Sigmoid colon (tissue), 4 donors: ENCODE measurements around the gene BRD4.

Experiments used
- EP300 ChIP-seq, 4 donors: sonication (generic); formaldehyde crosslinking; IDR thresholded peaks; one replicate each; pipeline ENCODE4 v1.6.1; 2017; ENCODE audit warnings: antibody characterized with exemption in 4 of 4
- POLR2A ChIP-seq, 2 donors: fragments of 450-650 bp; IDR thresholded peaks; one replicate each; pipeline ENCODE4 v1.6.1; 2016; ENCODE audit warnings: antibody characterized with exemption in 2 of 2, mild to moderate bottlenecking in 2 of 2, moderate library complexity in 2 of 2
- POLR2AphosphoS5 ChIP-seq, 4 donors: sonication (generic); formaldehyde crosslinking; IDR thresholded peaks; one replicate each; pipeline ENCODE4 v1.6.1; 2017; ENCODE audit warnings: antibody characterized with exemption in 4 of 4
- TF ChIP-seq, protein P1 (sequence below), 4 experiments: fragments of 450-650 bp in 3 of 4; fragments of 200-600 bp in 1 of 4; IDR thresholded peaks; one replicate each; pipeline ENCODE4 v1.5.1; 2016 to 2019; ENCODE audit warnings: antibody characterized with exemption in 4 of 4, mild to moderate bottlenecking in 3 of 4, moderate library complexity in 2 of 4

DNA sequence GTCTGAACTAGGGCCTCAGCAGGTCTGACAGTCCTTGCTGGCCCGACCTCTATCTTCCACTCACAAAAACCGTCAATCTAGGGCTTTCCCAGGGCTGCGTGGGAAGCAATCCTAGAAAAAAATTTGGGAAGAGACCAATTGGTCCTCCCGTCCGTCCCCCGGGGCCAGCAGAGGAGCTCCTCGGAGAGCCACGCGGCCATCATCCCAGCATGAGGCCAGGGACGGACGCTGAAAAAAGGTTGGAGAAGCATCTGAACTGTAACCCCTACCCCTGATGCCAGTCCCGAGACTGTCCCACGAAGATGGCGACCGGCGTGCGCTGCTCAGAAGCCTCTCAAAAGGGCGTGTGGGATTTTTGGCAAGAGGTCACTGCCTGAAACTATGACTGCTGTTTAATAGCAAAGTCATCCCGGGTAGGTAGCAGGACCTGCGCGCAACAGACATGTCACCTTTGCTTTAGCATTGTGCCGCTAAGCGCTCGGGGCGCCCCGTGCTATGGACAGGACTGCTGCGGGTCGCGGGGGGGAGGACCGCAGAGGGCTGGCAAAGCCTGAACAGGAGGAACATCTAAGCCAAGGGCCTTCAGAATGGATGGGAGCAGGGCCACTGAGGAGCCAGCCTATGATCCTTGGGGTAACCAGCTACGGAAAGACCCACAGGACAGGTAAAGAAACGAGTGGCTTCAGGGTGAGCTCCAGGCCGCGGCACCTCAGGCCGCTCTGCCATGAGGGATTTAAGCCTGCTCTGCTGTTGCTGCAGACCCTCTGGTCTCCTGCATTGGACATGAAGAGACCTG is 36.7 kb upstream of the BRD4 start:
- TF ChIP-seq POLR2A (IDR thresholded peaks at IDR 0.05) (no peak), POLR2AphosphoS5 (IDR thresholded peaks at IDR 0.05) (no peak), EP300 (IDR thresholded peaks at IDR 0.05) (no peak)
- TF ChIP-seq, protein P1, sequence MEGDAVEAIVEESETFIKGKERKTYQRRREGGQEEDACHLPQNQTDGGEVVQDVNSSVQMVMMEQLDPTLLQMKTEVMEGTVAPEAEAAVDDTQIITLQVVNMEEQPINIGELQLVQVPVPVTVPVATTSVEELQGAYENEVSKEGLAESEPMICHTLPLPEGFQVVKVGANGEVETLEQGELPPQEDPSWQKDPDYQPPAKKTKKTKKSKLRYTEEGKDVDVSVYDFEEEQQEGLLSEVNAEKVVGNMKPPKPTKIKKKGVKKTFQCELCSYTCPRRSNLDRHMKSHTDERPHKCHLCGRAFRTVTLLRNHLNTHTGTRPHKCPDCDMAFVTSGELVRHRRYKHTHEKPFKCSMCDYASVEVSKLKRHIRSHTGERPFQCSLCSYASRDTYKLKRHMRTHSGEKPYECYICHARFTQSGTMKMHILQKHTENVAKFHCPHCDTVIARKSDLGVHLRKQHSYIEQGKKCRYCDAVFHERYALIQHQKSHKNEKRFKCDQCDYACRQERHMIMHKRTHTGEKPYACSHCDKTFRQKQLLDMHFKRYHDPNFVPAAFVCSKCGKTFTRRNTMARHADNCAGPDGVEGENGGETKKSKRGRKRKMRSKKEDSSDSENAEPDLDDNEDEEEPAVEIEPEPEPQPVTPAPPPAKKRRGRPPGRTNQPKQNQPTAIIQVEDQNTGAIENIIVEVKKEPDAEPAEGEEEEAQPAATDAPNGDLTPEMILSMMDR (IDR thresholded peaks at IDR 0.05) = no peak
